ENCODE measurements around the gene PPP2R3A.
"Not testable (repeated sequence)": the region's sequence is repeated elsewhere in the genome, so short reads cannot be mapped to it uniquely, and the experiment has no call there.

The PPP2R3A gene

DNA sequence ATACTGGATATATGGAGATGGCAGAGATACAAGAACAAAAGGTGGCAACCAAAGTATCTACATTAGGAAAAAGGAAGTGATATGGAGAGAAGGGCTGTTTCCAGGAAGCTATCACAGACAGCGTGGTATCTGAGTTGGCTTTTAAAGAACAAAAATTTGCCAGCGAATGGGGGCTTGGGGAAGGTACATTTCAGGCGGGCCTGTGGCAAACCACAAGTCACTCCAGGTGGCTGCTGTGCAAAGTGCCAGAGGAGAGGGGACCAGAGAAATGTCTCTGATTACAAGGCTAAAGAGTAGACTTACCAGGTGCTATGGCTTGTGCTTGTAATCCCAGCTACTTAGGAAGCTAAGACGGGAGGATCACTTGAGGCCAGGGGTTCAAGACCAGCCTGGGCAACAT, 139.5 kb downstream of the PPP2R3A start:
- DNase-seq: no peak

DNA sequence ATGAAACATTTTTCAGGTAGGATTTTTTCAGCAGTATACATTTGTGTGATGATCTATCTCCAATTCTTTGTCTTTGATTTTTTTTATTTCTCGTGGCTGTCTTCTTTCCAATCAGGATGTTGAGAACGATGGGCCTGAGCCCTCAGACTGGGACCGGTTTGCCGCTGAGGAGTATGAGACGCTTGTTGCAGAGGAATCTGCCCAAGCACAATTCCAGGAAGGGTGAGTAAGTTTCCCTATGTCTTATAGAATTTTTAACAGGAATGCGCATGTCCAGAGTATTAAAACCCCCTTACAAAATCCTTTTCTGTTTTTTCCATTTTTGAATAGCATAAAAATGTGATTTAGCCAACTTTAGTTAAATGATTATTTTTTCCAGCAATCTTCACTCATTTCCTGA, 140.6 kb downstream of the PPP2R3A start:
- DNase-seq: no peak

DNA sequence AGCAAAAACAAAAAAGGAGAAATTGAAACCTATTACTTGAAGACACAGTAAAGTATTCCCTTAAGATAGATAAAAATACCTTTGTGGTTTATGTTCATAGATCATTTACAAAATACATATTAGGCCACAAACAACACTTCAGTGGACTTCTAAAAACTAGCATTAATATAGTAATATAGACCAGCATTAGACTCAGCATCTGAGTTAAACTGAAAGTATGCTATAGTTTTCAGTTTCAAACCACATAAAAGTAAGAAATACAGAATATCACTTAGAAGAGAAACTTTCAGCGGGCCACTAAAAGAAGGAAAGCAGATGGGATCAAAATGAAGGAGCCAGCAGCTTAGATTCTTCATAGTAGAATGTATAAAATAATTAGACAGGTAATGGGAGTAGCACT, 144.0 kb downstream of the PPP2R3A start:
- DNase-seq: no peak

DNA sequence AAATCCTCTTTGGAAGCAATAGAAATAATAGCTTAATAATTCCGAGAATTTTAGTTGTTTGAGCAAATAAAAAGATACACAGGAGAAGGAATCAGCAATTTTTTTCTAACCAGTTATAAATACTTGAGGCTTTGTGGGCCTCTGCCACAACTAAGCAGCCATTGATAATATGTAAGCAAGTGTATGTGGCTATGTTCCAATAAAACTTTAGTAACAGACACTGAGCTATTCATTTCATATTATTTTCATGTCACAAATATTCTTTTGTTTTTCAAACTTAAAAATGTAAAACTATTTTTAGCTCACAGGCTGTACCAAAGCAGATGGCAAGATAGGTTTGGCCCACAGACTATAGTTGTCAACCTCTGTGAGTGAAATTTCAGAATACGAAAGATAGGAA, 145.0 kb downstream of the PPP2R3A start:
- DNase-seq: no peak

DNA sequence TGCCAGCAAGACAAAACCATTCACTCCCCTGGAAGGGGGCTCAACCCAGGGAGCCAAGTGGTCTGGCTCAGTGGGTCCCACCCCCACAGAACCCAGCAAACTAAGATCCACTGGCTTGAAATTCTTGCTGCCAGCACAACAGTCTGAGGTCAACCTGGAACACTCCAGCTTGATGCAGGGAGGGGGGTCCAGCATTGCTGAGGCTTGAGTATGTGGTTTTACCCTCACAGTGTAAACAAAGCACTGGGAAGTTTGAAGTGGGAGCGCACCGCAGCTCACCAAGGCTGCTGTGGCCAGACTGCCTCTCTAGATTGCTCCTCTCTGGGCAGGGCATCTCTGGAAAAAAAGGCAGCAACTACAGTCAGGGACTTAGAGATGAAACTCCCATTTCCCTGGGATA, 148.9 kb downstream of the PPP2R3A start:
- DNase-seq: no peak

DNA sequence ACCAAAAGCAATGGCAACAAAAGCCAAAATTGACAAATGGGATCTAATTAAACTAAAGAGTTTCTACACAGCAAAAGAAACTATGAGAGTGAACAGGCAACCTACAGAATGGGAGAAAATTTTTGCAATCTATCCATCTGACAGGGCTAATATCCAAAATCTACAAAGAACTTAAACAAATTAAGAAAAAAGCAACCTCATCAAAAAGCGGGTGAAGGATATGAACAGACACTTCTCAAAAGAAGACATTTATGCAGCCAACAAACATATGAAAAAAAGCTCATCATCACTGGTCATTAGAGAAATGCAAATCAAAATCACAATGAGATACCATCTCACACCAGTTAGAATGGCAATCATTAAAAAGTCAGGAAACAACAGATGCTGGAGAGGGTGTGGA, 153.8 kb downstream of the PPP2R3A start:
- not testable (repeated sequence) for DNase-seq

DNA sequence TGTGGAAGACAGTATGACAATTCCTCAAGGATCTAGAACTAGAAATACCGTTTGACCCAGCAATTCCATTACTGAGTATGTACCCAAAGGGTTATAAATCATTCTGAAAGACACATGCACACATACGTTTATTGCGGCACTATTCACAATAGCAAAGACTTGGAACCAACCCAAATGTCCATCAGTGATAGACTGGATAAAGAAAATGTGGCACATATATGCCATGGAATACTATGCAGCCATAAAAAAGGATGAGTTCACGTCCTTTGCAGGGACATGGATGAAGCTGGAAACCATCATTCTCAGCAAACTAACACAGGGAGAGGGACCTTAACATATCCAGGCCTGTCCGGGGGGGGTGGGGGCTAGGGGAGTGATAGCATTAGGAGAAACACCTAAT, 154.3 kb downstream of the PPP2R3A start:
- not testable (repeated sequence) for DNase-seq

DNA sequence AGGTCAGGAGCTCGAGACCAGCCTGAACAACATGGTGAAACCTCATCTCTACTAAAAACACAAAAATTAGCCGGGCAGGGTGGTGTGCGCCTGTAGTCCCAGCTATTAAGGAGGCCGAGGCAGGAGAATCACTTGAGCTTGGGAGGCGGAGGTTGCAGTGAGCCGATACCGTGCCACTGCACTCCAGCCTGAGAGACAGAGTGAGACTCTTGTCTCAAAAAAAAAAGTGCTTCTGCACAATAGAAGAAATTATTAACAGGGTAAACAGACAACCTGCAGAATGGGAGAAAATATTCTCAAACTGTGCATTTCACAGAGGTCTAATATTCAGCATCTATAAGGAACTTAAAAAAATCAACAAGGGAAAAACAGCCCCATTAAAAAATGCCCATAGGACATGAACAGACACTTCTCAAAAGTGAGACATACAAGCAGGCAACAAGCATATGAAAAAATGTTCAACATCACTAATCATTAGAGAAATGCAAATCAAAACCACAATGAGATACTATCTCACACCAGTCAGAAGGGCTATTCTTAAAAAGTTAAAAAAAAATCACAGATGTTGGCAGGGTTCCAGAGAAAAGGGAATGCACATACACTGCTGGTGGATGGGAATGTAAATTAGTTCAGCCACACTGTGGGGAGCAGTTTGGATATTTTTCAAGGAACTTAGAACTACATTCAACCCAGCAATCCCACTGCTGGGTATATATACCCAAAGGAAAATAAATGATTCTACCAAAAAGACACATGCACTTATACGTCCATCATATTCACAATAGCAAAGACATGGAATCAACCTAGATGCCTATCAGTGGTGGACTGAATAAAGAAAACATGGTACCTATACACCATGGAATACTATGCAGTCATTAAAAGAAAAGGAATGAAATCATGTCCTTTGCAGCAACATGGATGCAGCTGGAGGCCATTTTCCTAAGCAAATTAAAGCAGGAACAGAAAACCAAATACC, 155.1 kb downstream of the PPP2R3A start:
- DNase-seq: no peak

DNA sequence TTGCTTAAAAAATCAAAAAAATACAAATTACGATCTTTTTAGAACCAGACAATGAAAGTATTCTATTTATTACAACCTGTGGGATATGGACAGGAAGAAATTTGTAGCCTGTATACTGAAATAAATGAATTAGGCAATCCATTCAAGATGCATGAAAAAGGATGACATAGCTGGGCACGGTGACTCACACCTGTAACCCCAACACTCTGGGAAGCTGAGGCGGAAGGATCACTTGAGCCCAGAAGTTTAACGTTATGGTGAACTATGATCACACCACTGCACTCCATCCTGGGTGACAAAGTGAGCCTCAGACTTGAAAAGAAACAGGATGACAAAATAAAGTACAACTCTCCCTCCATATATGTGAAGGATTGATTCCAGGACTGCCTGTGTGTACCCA, 156.5 kb downstream of the PPP2R3A start:
- no peak for DNase-seq

DNA sequence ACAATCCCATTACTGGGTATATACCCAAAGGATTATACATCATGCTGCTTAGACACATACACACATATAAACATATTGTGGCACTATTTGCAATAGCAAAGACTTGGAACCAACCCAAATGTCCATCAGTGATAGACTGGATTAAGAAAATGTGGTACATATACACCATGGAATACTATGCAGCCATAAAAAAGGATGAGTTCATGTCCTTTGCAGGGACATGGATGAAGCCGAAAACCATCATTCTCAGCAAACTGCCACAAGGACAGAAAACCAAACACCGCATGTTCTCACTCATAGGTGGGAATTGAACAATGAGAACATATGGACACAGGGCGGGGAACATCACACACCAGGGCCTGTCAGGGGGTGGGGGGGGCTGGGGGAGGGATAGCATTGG, 166.1 kb downstream of the PPP2R3A start:
- DNase-seq: not testable (repeated sequence)

DNA sequence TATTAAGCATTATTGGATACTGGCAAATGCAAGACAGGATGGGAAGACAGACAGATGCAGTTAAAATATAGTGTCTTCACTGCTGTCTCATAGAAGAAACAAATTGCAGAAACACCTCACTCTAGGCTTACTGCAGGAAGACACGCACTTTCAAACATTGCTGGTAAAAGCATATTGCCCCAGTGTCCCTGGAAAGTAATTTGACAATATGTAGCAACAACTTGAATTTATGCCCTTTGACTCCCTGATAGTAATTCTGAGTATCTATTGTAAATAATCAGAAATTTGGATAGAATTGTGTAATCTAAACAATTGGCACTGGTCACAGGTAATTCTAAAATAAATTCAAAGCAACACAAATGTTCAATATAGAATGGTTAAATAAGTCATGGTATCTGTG, 168.6 kb downstream of the PPP2R3A start:
- DNase-seq: no peak

DNA sequence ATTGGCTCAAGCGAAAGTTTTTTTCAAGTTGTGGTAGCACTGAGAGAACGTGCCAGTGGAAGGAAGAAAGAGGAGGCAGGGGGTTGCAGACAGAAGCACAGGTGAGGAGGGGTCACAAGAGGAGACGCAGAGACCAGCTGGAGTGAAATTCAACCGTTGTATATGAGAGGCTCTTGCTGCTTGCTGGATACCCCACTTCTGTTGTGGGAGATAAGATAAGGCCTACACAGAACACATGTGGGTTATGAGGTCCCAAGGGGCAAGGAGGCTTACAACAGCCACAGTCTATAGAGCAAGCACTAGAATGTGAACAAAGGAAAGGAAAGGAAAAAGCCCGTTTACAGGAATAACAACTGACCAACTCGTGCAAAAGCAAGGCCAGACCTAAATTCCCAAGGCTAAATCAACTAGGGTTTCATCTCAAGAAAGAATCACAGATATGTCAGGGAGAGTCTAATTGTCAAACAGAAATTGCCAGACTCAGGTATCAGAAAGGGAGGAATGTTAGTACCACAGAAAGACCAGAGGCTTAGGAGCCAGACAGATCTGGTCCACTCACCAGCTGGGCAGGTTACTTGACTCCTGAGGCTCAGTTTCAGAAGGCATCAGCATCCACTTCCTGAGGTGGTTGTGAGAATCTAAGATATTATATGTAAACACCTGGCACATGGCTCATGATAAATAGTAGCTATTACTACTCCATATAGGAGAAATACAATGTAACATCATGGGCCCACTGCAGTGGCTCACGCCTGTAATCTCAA, 169.7 kb downstream of the PPP2R3A start:
- DNase-seq: peak; percentile 12

DNA sequence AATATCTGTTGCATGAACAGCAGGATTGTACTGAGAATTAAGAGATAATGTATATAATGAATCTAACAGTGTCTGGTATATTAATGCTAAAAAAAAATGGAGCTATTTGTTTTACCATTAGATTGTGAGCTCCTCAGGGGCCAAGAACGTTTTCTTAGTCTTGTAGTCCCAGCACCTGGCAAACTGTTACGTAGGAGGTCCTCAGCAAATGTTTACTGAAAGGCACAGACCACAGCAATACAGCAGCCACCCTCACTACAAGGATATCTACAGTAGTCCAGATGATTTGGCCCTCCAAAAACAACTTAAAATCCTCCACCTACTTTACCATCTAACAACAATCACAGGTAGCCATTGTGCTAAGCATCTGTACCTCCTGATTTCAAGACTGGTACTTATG, 170.9 kb downstream of the PPP2R3A start:
- peak; percentile 73 for DNase-seq

DNA sequence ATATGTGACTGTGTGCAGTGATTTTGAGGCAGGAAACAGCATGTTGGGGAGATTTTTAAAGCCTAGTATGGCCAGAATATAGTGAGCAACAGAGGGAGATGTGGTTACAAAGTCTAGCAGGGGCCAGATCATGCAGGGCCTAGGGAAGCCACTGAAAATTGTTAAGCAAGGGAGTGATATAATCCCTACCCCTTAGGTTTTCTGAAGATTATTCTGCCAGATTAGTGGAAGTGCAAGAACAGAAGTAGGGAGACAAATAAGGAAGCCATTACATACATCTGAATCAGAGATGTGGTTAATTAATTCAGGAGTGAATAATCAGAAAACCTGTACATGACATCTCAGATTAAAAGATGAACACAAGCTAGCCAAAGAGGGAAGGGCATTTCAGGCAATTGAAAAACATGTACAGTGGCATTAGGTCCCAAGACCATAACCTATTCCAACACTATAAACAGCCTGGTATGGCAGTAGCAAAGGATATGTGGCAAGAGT, 175.8 kb downstream of the PPP2R3A start:
- no peak for DNase-seq

DNA sequence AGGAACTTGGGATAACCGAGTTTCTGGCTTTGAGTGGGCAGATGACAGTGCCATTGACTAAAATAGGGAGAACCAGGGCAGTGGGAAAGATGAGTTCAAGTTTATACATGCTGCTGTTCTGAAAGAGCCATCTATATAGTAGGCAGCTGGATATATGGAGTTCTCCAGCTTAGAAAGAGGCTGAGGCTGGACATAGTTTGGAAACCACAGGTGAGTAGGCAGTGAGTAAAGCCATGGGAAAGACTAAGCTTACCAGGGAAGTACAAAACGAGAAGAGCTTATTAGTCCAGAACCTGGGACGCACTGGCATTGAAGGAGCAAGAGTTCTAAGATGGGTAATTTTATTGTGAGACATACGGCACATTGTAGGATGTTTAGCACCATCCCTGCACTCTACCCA, 176.4 kb downstream of the PPP2R3A start:
- no peak for DNase-seq

DNA sequence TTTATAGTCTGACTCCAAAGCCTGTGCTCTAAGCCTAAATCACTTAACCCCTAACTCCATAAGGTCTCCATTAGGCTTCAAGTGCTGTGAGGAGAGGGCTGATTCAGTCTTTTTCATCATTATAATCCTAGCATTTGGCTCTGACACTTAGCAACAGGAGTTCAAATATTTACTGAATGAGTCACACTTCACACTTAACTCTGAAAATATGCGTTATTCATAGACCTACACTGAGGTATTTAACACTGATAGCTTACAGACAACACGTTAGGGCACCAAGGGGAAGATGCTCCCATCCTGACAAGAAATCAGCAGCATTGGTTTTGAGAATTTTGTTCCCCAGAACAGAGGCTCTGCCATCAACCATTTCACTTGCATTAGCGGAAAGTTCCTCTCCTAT, 177.1 kb downstream of the PPP2R3A start:
- DNase-seq: peak; percentile 5

DNA sequence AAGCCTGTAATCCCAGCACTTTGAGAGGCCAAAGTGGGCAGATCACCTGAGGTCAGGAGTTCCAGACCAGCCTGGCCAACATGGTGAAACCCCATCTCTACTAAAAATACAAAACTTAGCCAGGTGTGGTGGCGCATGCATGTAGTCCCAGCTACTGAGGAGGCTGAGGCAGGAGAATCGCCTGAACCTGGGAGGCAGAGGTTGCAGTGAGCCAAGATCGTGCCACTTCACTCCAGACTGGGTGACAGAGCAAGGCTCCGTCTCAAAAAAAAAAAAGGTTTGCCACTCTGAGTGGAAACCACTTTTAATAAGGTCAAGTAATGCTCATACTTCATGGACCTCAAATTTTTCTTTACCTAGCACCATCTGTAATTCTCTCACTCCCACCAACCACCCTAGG, 178.9 kb downstream of the PPP2R3A start:
- DNase-seq: not testable (repeated sequence)

DNA sequence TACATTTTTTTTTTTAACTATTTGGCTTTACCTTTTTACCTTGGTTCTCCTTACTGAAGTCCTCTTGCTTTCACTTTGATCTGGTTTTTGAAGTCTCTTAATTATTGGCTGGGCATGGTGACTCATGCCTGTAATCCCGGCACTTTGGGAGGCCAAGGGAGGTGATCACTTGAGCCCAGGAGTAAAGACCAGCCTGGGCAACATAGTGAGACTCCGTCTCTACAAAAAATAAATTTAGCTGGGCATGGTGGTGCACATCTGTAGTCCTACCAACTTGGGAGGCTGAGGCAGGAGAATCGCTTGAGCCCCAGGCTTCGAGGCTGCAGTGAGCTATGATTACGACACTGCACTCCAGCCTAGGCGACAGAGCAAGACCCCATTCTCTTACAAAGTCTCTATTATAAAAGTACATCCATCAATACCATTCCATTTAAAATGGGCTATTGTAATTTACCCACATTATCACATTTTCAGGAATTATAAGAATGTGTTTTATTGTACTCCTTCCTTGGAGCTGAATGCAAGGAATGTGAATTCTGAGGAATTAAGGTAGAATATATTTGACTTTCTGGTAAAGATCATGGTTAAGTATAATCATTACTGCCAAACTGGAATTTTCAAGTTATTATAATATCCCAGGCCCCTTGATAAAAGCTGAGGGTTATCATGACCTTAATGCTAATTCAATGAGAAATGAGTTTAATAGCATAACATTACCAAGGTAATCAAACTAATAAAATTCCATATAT, 181.6 kb downstream of the PPP2R3A start:
- DNase-seq: no peak

DNA sequence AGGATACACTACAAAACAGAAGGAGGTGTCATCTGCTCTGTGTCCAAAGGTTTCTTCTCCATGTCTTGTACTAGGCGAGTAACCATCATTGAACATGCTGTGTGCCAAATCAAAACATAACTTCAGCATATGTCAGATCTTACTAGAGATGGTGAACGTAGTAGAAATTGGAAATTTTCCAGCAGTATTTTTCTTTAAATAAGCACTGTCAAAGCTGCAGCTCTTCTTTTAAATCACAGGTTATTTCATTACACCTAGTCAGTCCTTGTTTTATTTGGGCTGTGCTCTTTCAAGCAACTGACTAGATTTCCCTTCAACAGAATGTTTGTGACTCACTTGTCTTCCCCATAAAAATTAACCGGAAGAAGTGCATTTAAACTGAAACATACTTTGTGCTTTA, 184.1 kb downstream of the PPP2R3A start:
- DNase-seq: no peak

DNA sequence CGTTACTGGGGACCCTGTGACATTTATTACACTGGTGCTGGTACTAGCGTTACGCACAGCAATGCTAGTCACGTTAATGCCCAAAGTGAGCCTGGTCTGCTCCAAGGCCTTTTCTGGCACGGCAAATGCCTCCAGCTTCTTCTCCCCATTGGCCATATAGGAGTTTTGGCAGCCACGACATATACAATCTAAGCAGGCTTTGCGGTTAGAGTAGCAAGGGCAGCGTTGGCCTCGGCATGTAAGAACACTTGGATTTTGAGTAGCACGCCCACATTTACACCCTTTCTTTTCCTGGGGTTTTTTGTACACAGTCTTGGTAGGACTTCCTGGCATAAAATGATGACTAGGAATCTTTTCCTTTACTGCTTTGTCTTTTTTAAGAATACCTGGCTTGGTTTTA, 185.7 kb downstream of the PPP2R3A start:
- no peak for DNase-seq

DNA sequence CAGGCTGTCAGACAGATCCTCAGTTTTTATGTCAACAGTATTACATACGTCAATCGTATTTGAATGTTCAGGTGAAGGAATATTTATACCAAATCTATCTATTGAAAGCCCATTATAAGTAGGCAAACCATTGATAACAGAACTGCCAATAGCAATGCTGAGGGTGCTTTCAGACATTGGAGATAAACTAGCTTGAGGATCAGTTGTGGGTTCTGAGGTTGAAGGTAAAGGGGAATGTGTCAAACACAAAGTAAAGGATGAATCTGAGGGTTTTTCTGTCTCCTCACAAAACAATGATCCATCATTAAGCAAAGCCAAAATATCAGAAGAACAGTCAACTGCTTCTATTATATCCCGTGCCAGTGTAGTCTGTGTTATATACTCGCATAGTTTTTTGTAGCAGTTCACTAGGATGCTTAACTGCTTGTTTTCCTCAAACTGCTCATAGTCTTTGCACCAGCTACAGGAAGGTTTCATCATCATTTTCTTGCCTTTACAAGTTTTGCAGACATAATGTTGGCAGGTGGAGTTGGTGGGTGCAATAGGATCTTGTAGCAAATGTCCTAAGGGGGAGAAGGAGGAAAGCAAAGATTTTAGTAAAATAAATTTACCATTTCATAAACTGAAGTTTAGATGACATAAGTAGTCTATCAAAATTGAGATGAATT, 186.8 kb downstream of the PPP2R3A start:
- DNase-seq: no peak

DNA sequence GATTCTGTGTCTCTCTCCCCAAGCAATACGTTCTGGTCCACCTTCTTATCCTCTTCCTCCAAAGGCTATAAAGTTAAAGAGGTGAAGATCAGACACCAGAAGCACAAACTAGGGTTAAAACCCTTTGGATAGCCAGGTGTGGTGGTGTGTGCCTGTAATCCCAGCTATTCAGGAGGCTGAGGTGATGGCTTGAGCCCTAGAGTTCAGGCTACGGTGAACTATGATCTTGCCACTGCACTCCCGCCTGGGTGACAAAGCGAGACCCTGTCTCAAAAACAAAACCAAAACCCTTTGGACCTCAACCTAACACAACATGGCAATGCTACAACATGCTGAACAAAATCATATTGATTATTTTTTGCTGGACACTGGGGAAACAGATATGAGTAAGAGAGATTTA, 187.4 kb downstream of the PPP2R3A start:
- DNase-seq: no peak

DNA sequence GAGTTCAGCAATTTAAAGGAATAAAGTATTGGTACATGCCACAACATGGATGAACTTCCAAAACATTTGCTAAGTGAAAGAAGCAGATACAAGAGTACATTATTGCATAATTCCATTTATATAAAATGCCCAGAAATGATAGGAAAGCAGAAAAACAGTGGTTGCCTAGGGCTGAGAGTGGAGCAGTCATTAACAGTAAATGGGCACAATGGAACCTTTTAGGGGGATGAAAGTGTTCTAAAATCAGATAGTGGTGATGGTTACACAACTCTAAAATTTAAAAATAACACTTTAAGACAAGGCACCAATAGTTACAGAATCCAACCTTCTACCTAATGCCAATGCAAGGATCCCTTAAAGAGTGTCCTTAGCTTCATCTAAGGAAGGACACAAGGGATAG, 196.0 kb downstream of the PPP2R3A start:
- no peak for DNase-seq

All from NCI-H1092 treated with DMSO at 0.1 percent for 48 hours (cell line).